IPS-NIHi11 (cell line): ENCODE measurements around the gene PPP3CA.

ENCODE experiments used
- DNase-seq: peaks from one replicate; pipeline ENCODE4 v3.0.0; 2012; ENCODE audit warnings: mixed read lengths, low spot score

PPP3CA gene

DNA sequence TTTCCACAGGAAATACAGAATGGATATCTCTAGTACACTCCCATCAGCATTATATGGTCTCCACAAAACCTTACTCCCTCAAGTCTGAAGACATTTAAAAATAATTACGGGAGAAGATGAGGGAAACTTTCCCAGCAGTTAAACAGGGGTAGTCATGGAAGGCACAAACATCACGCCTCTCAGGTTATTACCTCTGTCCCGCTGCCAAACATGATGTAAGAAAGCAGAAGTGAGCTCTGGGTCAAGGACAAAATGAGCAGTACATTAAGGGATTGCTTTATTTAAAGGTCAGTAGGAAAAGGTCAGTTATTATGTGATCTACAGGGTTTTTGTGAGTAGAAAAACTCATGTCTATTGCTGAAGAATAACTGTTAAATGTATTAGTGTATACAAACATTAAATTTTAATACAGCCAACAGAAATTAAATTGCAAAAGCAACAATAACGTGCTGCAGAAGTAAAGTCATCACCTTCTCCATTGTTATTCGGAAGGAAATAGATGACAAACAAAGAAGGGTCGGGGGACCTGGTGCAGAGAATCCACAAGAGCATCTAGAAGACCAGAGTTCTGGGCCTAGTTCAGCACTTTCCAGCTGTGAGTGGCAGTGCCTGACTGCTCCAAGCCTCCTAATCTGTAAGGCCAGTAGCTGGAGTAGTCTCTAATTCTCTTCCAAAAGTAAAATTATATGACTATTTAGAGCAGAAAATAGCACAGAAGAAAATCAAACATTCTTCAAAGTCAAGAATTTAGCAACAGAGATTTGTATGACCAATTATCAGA, 171.2 kb downstream of the PPP3CA start:
- DNase-seq = no peak

DNA sequence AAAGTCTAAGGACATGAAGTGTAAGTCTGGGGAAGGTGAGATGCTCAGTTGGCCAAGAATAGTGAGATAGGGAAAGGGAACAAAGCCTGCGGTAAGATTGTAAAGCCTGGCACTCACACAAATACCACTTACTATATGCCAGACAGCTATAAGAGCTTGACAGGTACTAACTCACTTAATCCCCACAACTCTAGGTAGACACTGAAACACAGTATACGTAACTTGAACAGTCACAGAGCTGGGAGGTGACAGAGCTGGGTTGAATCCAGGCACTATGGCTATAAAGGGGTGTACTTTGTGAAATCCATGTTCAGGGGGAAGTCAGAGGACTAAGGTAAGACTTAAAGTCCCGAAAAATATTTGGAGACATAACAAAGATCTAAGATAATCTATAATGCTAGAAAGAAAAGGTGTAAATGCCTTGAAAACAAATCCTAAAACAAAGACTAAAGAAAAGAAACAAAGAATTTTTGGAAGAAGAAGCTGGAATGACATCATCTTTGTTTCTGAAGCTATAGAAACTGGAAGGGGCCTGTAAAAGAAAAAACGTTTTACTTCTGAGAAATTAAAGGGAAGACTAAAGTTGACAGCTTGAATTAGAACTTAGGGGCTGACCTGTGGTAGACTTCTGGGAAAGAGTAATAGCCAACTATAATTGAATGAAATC, 172.5 kb downstream of the PPP3CA start:
- no peak for DNase-seq

DNA sequence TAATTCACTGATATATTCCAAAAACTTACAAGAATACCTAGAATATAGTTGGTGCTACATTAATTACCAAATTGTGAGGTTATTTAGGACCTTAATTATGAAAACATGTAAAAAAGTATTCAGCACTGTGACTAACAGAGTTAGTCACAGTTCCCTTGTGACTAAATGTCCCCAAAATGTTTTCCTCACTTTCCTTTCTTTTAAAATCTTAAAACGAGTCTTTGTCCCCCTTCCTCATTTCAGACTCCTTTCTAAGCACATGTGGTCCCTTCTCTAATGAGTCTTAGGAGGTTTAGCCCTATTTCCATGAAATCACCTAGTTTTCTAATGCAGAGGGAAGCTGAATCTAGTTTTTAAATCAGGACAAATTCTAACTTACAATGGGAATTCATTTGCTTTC, 175.0 kb downstream of the PPP3CA start:
- no peak for DNase-seq

DNA sequence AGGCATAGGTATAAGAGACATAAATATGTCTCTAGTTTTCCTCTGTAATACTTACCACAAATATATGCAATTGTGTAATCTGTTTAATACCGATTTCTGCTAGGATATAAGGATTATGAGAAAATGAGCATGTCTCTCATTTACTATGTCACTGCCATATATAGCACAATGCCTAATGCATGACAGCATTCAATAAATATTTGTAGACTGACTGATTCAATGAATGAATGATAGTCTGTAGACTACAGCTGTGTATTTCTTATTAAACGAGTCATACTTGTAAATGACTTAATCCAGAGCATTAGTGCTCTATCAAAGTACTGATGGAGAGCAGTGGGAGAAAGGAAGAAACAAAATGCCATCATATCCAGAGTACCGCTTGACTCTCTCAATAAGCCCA, 175.6 kb downstream of the PPP3CA start:
- no peak for DNase-seq

DNA sequence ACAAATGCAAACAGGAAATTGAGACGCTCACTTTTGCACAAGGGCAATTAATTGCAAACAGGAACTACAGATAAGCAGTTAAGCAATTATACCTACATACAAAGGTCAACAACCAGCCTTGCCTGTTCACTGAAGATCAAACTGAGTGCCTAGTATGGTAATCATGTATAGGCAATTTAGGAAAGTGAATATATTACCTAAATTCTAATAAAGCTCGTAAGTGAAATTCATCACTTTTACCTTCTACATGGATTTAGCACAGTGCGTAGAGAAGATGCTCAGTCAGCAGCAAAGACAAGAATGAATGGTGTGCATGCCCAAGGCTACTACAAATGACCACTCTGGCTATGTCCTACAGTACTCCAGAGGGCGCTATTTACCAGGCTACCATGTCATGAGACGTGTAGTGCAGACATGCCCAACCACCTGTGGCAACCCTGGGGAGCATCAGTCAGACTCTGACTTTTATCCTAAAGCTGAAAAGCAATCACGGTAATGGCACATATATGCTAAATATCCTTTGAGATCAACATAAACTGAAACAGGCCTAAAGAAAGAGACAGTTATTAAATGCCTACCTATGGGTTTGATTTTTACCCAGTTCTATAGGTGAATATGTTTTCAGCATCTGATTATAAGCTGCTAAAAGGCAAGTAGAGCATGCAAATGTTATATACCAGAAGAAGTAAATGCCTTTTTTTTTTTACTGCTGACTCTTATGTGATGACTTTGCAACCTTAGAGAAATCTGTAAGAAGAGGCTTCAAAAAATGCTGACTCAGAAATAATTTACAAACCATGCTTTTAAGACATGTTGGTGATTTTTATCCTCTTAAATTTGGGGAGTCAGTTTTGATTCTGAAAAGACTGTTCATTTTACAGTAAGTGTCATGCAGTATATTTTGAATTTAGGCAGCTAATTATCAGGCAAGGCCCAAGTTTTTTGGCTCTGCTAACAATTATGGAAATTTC, 178.0 kb downstream of the PPP3CA start:
- DNase-seq = peak; percentile 69

DNA sequence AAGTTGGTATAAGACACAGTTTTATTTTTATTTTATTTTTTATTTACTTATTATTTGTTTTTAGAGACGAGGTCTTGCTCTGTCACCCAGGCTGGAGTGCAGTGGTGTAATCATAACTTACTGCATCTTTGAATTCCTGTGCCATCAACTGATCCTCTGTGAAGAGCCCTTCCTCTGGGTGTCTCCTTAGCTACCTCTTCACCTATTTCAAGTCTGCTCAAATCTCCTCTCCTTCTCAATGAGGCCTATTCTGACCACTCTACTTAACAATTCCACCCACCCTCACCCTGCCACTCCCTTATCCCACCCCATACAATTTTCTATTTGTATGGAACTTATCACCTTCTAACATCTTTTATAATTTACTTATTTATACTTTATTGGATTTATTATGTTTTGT, 183.4 kb downstream of the PPP3CA start:
- DNase-seq = no peak

DNA sequence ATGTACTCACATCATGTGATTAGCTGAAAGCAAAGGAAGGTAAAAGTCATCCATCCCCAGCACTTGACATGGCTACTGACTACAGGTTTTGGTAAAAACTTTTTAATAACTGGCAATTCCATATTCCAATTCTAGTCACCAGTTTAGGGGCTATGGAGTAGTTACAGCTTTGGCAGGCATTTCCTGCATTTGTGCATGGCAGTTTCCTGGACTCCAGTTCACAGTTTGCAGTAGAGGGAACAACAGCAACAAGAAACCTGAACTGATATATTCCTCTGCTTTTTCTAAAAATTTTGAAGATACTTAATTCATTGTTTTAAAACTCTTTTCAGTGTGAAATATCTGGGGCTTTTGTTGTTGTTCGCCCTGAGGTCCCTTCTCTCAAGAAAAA, 184.3 kb downstream of the PPP3CA start:
- DNase-seq = no peak

DNA sequence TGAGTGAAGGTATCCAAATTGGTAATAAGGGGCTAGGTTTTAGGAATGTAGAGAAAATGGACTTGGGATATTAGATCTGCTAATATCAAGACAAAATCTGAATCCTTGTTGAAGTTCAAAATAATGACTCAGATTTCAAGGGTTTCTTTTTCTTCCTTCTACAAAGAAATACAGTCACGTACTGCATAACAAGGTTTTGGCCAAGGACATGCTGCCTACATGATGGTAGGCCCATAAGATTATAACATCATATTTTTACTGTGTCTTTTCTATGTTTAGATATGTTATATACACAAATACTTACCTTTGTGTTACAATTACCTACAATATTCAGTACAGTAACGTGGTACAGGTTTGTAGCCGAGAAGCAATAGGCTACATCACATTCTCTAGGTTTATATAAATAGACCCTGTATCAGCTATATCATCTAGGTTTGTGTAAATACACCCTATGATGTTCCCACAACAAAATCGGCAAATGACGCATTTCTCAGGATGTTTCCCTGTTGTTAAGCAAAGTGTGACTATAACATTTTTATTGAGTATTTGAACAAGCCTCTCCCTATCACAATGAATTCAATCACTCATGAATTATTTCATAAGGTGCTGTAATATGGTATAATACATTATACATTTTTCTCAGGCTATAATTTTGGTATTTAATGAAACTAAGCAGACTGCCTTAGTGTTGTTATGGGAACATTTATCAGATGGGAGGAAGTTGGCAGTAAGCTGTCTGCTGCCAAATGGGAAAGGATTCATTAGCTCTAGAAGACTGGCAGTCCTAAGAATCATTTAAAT, 186.3 kb downstream of the PPP3CA start:
- no peak for DNase-seq

DNA sequence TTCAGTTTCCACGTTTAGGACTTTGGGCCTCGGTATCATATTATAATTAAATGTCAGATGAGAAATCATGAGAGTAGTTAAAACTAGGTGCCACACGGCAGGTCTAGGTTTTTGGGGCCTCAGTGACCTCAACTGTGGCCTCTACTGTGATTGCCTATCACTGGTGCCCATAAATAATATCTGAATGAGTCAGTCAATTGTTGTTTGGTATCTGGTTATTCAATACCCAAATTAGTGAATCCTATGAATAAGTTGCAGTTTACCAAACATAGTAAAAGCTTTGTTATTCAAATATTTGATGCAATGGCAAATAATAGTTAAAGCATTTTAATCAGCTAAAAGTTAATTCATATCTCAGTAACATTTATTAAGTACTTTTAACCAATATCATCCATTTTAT, 188.8 kb downstream of the PPP3CA start:
- DNase-seq = no peak

DNA sequence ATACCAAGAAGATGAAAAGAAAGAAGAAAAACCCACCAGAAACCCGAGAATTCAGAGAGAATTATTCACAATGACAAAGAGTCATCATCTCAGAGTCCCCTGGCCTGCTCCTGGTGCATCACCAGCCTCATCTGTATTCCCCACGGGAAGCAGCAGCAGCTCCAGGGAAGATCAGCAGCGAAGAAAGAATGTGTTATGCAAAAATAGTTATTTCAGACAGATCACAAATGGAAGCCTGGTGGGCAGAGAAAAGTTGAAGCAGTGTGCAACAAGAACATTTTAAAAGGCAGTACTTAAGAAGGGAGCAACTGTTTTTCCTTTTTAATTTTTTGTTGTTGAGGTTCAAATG, 189.2 kb downstream of the PPP3CA start:
- DNase-seq = no peak

DNA sequence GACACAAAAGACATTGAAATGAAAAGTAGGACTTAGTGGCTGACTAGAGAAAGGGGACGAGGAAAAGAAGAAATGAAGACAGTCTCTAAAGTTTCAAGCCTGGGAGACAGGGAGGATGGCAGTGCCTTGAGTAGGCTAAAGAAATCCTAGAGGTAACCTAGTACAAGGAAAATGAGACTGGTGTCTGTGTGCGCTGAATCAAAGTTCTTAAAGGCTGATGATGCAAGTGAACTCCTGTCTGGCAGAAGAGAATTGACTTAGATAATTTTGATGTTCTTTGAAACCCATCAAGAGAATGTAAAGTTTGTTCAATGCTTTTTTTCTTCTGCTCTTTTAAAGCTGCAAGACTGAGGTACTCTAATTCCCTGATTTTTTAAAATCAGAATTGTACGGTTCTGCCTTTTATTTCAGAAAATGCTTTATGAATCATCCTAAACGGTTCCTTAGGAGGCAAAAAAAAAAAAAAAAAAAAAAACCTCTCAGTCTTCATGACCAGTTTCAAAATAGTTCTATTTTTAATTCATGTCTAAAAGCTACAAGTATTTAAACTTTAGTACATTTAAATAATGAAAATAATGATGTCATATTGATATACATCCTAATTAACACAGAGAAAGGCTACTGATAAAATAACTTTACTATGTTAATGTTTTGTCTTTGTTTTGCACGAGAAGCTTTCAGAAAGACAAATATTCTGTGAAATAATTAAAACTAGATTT, 189.8 kb downstream of the PPP3CA start:
- no peak for DNase-seq

DNA sequence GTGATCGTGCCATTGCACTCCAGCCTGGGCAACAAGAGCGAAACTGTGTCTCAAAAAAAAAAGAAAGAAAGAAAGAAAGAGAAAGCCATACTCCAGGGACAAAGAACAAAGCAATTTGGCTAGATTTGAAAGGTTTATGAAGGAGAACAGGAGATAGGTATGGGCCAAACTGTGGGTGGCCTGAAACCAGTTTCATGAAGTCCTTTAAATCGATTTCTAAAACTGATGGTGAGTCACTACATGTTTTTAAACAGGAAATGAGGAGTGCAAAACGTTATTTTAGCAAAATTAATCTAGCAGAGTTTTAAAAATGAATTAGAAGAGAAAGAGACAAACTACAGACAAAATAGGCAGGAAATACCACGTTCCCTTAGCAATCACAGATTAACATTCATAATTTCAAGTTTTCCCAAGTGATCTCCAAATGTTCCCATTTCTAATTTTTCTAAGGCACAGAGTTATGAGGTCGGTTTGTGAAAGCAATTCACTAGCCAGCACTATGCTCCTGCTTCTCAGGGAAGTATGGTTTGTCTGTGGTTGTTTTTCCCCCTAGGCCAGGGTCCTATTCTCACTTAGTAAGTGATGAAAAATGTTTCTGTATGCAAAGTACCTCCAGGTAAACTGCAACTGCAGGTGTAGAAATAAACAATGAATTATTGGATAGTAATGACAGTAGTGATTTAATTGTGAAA, 190.6 kb downstream of the PPP3CA start:
- no peak for DNase-seq

DNA sequence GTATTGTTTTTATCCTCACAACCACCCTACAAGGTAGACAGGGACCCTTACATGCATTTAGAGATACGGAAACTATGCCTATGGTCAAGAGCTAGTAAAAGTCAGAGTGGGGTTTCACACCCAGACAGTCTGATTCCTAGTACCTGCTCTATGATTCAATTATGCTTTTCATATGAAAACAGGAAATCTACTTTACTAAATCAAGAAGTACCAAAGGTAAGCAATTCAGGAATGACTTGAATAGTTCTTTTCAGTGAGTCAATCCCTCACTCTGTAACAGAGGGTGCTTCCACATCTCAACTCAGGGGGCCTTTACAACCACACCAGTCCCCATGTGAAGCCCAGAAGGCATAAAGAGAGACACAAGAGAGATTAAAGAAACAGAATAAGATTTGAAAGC, 191.4 kb downstream of the PPP3CA start:
- no peak for DNase-seq

DNA sequence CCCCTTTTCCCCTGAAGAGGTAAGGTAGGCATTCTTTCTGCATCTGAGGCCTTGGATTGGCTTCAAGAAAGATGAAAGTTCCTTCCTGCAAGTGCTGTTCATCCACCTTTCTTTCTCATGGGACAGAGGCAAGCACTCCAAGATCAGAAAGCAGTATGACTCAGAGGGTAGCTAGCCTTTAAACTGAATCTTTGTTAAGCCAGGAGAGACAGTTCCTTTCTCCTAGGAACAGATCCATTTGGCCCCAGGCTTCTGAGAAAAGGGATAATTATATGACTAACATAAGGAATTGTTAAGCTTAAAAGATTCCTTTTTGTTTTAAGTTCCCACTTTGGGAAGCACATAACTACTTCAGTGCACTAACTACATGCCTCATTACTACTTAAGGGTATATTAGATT, 192.0 kb downstream of the PPP3CA start:
- DNase-seq = peak; percentile 13

DNA sequence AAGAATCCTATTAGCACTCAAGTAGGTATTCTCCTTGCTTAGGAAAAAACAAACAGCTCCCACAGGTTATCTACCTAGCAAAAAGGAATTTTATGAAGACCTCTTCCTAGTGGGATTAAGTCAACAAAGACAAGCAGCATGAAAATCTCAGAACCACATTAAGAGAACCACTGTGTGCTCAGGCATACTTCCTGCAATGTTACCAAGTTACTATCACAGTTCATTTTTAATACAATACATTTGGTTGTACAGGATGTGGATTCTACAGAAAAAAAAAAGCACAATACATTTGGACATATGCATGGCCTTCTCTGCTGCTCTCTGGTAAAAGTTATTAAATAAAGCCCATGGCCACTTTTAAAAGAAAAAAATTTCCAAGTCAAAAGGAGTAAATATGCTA, 193.7 kb downstream of the PPP3CA start:
- no peak for DNase-seq

DNA sequence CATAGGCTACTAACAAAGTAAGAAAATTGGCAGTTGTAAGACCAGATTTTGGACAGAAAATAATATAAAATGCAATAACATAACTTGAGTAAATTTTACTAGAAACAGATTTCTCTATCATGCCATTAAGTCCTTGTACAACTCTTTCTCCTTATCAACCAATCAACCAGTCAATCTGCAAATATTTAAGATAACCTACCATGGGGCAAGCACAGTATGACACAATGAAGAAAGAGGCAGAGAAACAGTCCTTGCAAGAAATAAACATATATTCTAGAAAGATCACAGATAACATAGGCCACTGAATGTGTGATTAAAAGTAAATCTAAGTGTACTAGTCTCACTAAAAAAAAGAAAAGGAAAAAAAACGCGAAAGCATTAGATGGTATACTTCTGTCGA, 194.8 kb downstream of the PPP3CA start:
- no peak for DNase-seq

DNA sequence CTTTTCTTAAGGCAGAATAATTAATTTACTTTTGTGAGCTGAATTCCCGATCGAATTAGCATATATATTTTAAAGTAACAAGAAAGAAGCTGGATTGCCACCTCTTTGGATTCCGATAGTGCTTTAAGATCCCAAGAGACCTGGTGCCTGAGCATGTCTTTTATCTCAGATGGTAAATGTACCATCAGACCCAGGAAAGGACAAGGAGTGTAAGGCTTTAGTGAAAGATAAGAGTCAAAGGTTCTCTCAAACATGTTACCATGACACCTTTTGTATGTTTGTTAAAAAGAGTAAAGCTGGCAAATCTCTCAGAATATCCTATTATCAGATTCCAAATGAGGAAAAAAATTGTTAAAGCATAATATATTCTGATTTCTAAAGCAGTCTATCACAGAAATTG, 198.8 kb downstream of the PPP3CA start:
- DNase-seq = no peak

DNA sequence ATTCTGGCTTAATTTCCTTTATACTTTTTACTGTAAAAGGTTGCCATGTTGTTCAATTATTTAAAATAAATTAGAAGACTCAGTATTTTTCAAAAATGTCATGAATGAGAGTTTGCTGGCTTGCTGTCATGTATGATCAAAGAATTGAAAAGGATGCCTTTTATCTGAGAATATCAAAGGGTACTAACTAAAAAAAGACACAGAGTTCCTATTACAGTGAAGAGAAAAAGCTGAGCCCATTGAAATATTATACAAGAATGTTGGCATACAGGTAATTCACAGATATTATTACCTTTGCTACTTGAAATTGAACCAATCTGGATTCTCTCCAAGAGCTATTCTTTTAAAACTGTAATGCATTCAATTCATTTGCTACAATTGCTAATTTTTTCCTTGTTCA, 200.0 kb downstream of the PPP3CA start:
- no peak for DNase-seq

DNA sequence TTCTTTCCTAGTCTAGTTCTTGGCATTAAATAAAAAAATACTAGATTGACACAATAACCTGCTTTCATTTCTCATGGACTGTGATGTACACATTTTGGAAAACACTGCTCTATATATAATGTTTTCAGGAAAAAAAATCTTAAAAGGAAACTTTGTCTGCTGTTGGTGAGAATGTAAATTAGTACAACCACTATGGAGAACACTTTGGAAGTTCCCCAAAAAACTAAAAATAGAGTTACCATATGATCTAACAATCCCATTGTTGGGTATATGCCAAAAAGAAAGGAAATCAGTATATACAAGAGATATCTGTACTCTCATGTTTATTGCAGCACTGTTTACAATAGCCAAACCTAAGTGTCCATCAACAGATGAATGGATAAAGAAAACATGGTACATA, 202.3 kb downstream of the PPP3CA start:
- DNase-seq = no peak

DNA sequence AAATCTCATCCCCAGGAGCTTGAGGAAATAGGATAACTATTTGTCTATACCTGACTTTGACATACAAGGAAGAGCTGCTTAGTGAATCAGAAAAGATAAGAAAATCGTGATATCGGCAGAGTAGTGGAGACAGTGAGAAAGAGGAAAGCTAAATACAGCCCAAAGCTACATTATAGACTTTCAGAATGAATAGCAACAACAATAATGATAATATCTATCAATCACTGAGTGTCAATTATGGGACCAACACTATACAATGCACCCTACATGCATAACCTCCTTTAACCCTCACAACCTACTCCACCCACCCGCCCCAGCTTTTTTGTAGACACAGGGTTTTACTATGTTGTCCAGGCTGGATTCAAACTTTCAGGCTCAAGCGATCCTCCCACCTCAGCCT, 205.1 kb downstream of the PPP3CA start:
- DNase-seq = no peak

DNA sequence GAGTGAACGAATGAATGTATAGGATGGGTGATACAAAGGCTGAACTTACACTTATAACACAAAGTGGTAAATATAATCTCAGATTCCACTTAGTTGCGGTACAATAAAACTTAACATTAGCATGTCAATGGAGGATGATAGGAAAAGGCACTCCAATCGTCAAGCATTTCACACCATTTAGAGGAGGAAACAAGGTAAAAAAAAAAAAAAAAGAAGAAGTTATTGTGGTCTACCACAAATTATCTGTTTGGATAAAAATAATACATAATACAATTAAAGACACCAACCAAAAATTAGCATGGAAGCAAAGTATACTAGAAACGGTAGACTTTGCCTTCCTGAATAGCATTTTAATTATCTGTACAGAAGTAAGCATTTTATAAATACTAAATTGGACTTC, 205.5 kb downstream of the PPP3CA start:
- no peak for DNase-seq
